ENCODE results near the gene MGME1. TPM values are rescaled to one million over a fixed set of nuclear protein-coding genes. Genes with fewer than 3 reads are reported as not detected.
A peak's percentile ranks its signal among the peaks of the same experiment; 100 is the strongest.

The MGME1 gene
- total RNA-seq = 23.3 TPM

DNA sequence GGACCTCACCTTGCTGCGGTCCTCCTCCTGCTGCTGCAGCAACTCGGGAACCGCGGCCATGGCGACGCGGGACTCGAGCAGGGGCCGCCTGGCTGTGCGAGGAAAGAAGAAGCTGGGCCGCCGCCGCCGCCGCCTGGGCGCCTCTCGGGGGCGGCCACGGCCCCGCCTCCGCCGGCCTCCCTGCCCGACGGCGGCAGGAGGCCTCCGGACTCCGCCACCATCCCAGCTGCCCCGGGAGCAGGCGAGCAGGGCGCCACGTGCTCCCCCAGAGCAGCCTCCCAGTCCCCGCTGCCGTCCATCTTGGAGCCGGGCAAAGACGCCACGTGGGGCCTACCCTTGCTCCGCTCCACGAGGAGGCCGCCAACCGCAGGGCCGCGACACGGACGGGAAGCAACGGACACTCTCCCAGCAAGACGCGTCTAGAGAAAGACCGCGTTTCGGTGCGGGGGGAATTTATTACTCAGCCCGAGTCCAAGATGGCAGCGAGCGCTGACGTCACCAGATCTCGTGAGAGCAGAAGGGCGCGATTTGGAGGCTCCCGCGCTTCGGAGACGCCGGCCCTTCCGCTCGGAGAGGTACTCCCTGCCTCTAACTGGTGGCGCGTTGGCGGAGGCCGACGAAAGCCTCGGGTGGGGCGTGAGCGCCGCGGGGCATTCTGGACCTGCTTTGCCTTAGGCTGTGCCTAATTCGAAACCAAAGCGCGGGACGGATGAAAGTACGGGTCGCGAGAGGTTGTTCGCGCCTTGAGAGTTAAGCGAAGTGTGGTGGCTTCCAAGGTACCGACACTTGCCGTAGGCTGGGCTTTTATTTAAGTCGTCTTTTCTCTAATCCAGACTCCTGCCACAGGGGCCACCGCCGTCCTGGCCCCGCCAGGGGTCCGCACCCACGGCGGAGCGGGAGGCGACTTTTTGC, at the start of gene MGME1, which contains the start of gene SNX5:
TSS of gene MGME1 (plus strand) at position 653 of the 912 bp plus-strand sequence. CDS start 842 bp downstream, outside the sequence.
TSS of gene SNX5 (minus strand) at position 429 of the 912 bp plus-strand sequence. CDS start at position 60, 369 bp downstream.
- DNase-seq = peak; percentile 99

DNA sequence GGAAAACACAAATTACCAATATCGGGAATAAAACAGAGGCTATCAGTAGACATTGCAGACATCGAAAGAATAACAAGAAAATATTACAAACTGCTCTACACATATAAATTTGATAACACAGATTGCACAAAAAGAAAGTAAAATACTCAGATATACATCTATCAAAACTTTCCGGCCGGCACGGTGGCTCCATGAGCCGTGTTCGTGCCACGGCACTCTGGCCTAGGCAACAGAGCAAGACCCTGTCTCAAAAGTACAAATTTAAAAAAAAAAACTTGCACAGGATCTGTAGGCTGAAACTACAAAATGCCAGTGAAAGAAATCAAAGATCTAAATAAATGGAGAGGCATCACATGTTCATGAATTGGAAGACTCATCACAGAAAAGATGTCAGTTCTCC, 49.7 kb upstream of the MGME1 start:
- no peak for DNase-seq

DNA sequence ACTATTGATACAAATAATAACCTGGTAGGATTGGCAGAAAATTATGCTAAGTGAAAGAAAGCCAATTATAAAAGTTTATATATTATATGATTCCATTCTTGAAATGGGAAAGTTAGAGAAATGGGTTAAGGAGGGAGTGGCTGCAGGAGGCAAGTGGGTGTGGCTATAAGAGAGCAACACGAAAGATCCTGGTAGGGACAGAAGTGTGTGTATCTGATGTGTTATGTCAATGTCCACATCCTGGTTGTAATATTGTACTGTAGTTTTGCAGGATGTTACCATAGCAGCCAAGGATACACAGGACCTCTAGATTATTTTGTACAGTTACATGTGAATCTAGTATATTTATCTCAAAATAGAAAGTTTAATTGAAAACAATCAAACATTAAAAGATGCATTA, 47.0 kb upstream of the MGME1 start:
- DNase-seq = no peak

- peak; percentile 86 for DNase-seq
These were observed 43.5 kb upstream of the MGME1 start for GRCh38 chr20:17925141-17925939.

- no peak for DNase-seq
These were observed 42.9 kb upstream of the MGME1 start for GRCh38 chr20:17925940-17926300.

- no peak for DNase-seq
These were observed 40.6 kb upstream of the MGME1 start for GRCh38 chr20:17928211-17928611.

GRCh38 chr20:17928633-17929311, 40.0 kb upstream of the MGME1 start:
- no peak for DNase-seq

DNA sequence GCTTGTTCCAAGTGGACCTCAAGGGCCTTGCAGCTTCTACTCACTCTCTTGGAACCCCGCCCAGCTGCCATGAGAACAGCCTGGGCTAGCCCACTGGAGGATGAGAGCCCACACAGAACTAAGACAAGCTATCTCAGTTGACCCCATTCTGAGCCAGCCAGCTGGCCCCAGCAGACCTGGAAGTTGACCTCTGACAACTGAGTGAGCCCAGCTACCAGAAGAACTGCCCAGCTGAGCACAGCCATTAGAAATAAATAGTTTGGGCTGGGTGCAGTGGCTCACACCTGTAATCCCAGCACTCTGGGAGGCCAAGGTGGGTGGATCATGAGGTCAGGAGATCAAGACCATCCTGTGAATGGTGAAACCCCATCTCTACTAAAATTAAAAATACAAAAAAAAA, 37.3 kb upstream of the MGME1 start:
- DNase-seq = no peak

DNA sequence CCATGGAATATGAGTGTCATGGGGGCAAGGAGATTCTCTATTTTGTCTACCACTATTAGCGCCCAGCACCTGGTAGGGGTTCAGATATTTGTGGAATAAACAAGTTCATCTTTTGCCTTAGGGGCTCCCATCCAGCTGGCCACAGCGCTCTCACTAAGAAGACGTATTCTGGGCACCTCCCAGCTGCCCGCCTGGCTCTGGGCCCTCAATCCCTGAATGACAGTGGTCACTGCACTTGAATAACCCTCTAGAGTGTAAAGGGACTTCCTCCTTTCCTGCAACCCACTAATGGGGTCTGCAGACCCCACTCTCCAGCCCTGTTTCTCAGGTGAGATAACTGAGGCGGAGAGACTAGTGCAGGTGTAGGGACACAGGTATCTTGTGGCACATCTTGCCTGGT, 36.4 kb upstream of the MGME1 start:
- DNase-seq = no peak

GRCh38 chr20:17933121-17933520, 35.7 kb upstream of the MGME1 start:
- no peak for DNase-seq

- DNase-seq = no peak
These were observed 35.1 kb upstream of the MGME1 start for GRCh38 chr20:17933711-17934110.

- DNase-seq = no peak
These were observed 34.5 kb upstream of the MGME1 start for GRCh38 chr20:17934141-17934862.

- no peak for DNase-seq
These were observed 33.6 kb upstream of the MGME1 start for GRCh38 chr20:17935186-17935585.

DNA sequence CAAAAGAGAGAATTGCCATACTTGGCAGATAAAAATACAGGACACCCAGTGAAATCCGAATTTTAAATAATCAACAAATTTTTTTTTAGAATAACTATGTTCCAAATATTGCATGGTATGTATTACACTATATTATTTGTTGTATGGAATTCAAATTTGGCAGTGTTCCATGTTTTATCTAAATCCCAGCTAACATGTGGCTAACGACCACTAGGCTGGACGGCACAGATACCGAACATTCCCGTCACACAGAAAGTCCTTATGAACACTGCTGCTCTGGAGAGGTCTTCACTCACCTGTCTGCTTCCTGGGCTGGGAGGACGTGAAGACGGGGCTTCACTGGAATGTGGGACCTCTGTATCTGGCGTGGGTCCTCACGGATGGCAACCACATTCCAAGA, 33.1 kb upstream of the MGME1 start:
- no peak for DNase-seq

DNA sequence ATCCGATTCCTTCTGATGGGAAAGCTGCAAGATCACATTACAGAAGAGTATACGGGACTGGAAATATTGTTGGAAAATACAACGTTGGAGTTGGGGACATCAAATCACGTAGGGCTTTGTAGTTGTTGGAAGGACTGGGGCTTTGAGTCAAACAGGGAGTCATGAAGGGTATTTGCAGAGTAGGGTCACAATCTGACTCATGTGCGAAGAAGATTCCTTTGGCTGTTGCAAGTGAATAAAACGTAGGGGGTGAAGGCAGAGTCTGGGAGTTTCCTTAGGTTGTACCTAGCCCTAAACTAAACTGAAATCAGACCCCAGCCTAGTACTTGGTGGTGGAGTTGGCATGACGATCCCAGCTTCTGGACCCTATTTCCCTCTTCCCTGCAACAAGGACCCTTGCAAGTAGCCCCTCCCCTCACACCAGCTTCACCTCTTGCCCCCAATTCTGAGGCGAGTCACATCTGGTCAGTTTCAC, 32.5 kb upstream of the MGME1 start:
- no peak for DNase-seq

DNA sequence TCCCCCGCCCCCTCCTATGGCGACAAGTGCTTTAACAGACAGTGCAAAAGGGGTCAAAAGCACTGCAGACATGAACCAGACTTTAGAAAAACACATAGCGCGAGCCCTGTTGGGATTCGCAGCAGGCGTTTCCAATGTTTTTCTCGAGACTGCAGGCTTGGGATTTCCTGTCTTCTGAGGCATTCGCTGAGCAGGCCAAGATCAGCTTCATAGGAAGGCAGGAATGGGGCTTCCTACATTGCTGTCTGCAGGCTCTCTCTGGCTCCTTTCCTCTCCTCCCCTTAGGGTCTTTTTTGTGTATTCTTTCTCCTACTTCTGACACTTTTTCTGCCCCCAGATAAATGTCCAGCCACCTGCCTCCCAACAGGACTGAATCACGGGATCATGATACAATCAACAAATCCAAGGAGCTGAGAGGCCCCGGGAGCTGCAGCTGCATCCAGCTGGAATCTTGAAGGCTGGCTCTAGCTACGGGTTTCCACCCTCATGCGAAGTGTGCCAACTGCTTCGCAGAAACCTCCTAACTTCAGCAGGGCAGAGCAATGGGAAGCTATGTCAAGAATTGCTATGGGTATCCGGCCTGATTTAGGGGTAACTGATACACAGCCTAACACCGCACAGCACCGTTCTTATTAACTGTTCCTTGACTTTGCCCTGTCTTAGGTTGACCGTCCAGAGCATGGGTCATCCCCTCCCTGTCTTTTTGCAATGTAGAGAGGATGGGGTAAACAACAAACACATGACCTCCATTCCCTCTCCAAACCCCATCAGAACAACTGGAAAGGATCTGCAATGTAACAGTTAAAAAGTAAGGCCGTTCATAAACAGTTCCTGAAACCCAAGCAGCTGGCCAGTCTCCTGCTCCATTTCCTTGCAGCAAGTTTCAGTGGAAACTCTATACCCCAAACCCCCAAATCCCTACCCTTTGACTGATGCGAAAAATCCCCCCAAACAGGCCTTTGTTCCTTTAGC, 31.8 kb upstream of the MGME1 start:
- peak; percentile 91 for DNase-seq

GRCh38 chr20:17938871-17939619, 29.8 kb upstream of the MGME1 start:
- peak; percentile 48 for DNase-seq

DNA sequence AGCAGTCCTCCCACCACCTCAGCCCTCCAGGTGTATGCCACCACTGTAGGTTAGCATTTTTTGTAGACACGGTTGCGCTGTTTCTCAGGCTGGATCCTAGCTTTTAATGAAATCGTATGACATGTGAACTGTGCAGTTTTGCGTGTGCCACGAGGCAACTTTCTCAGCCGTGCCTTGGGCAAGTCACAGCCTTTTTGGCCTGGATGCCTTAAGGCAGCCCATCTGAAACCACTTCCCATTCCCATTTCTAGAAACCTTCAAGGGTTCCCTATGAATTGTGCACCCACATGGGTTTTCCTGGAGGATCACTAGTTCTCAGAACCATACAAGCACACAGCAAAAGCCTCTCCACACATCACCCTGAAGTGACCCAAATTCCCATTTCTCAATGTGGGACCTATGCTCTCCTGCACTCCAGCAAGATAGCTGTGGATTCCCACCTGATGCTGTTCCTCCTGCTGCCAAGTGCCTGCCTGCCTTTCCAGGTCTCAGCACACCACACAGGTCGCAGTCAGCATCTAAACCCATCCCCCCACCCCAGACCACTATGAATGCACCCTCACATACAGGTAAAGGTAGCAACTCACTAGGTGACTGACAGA, 29.1 kb upstream of the MGME1 start:
- DNase-seq = no peak

DNA sequence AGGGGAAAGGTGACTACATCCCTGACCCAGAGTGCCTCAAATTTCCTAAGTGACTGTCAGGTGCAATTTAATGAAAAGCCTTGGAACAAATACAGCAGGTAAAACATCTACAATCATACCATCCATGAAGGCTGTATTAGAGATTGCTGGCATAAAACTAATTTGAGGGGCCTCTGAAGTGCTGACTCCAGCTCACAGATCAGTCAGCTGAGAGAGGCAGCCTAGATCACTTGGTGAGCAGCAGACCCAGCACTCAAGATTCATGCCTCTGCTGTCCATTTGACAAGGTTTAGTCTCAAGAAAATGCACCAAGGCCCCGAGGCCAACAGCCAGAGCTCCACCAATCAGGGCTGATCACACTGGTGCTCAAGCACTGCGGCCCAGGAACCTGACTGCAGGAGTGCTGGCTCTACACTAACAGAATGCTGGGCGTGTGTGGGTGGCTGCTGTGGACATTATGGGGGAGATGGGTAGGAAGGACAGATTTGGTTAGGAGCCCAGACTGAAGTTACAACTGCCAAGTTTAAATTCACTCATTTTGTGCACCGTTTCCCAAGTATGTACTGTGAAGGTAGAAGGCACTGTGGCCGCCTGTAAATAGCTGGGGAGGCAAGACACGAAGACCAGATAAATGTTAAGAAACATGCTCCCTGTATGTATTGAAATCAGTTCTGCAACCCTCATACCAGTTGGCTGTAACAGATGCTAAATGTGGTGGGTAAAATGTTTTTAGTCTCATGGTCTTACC, 28.4 kb upstream of the MGME1 start:
- DNase-seq = no peak

All from skin of body (tissue), 2 donors.